GM21360 (cell line): Measurements from ENCODE around the gene QRSL1.
"Not testable (repeated sequence)": the region's sequence is repeated elsewhere in the genome, so short reads cannot be mapped to it uniquely, and the experiment has no call there.

Experiments used
- ATAC-seq: cut with Tn5 transposase; IDR thresholded peaks from one replicate; pipeline ENCODE4 v1.9.1; 2021; ENCODE audit warnings: mild to moderate bottlenecking, moderate library complexity; ENCODE audit not compliant: unreplicated experiment

Gene QRSL1

DNA sequence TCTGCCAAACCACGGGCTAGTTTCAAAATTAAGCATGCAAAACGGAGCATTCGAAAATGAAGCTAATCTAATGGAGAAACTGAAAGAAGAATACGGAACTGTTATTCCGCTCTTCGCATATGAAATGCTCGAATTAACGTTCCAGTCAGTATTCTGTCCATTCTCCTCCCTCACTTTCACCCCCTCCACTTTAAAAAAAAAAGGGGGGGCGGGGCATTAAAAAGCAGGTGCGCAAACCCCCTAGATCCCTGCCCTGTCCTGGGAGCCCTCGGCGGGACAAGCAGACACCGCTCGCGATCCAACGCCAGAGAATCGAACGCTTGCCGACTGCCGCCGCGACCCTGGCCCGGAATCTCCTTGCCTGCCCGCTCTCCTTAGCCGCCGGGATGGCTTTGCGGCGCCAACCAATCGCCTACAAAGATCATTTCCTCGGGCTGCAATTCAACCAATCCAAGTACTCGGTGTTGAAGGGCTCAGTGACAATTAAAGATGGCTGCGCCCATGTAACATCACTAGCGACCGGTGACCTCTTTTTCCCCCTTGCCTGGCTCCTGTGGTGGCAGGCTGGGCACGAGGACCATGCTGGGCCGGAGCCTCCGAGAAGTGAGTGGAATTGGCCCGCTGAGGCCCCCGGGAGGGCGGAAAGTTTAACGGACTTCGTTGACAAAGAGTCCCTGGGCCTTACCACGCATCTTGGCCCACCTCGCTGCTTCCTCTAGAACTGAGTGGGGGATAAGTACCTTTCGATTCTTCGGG is at the start of gene QRSL1, which contains the start of gene RTN4IP1:
QRSL1 (plus strand) TSS at position 476 of the 756 bp plus-strand sequence; CDS start at position 580, 104 bp downstream.
RTN4IP1 (minus strand) TSS at position 396 of the 756 bp plus-strand sequence. CDS start 477 bp downstream, outside the sequence.
- peak; percentile 72 for ATAC-seq

DNA sequence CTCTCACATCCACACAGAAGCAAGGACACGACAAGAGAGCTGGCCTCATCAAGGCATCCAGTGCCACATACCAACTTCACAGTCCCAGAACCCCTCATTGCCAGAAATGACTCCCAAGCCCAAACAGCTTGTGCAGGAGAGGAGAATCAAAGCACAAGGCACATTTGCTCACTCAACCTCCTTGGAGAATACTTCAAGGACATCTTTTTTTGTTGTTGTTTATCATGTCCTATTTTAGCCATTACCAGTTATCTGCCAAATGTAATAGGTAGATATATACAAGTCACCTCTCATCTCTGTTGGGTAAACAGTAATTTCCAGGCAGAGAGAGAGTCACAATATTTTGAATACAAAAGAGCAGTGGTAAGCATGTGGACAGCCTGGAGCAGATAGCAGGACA is 47.9 kb upstream of the QRSL1 start:
- ATAC-seq: no peak

DNA sequence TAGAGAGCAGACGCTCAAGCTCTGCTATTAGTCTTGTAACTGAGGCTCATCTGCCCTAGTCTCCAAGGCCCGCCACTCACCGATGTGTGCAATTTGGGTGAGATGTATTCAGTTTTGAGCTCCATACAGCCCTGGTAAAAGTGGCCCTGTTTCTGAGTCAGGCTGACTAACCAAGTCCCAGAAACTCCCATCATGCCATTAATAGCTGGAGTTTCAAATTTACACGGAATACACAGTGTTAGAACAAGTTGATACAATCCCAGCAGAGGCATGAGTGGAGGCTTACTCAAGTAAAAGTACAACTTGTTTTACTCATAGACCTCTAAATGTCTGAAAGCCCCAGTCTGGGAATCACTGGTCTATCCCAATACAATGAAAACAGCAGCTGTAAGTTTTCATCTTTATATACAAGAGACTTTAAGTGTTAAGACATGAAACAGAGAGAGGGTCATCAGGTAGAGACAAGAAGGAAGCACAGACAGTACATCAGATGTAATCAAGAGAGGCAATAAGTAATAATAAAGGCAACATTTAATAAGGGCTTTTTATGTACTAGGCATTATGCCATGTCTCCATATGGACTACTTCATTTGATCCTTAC is 42.5 kb upstream of the QRSL1 start:
- ATAC-seq: no peak

DNA sequence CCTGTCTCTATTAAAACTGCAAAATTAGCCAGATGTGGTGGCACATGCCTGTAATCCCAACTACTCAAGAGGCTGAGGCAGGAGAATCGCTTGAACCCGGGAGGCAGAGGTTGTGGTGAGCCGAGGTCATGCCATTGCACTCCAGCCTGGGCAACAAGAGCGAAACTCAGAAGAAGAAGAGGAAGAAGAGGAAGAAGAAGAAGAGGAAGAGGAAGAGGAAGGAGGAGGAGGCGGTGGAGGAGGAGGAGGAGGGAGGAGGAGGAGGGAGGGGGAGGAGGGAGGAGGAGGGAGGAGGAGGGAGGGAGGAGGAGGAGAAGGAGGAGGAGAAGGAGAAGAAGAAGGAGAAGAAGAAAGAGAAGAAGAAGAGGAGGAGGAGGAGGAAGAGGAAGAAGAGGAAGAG is 40.4 kb upstream of the QRSL1 start:
- not testable (repeated sequence) for ATAC-seq

GRCh38 chr6:106591111-106591825 is 38.1 kb upstream of the QRSL1 start:
- ATAC-seq: no peak

DNA sequence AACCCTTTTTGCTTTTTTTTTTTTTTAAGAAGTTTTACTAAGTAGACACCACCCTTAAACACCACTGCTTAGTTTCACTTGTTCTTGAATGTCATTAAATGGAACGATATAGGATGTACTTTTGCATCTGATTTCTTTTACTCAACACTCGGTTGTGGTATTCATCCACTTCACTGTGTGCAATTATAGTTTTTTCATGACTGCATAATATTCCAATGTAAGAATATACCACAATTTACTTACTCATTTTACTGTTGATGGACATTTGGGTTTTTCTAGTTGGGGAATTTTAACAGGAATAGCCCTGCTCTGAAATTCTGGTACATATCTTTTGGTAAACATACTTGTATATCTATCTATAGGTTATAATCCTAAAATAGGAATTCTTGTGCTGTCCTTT is 29.9 kb upstream of the QRSL1 start:
- ATAC-seq: no peak

GRCh38 chr6:106600329-106600728 is 29.0 kb upstream of the QRSL1 start:
- no peak for ATAC-seq

GRCh38 chr6:106608080-106608668 is 21.2 kb upstream of the QRSL1 start:
- peak; percentile 62 for ATAC-seq

GRCh38 chr6:106609699-106610098 is 19.7 kb upstream of the QRSL1 start:
- ATAC-seq: no peak

GRCh38 chr6:106611030-106611429 is 18.3 kb upstream of the QRSL1 start:
- ATAC-seq: no peak

GRCh38 chr6:106612671-106613416 is 16.5 kb upstream of the QRSL1 start:
- no peak for ATAC-seq

DNA sequence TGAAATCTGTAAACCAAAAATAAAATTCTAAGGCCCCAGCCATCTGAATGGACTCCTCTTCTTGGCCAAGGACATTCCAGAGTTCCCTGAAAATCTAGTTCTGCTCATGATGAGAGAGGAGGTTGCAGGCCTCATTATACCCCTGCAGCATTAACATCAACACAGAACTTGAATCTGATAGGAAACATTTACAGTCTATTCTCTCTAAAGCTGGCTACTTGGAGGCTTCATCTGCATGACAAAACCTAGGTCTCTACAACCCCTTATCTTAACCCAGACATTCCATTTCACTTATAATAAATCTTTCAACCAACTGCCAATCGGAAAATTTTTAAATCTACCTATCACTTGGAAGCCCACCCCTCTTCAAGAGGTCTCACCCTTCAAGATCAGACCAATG is 15.8 kb upstream of the QRSL1 start:
- ATAC-seq: no peak

- no peak for ATAC-seq
These were observed 15.2 kb upstream of the QRSL1 start for GRCh38 chr6:106614166-106614565.

GRCh38 chr6:106614592-106615257 is 14.7 kb upstream of the QRSL1 start:
- ATAC-seq: no peak

GRCh38 chr6:106617302-106617701 is 12.1 kb upstream of the QRSL1 start:
- no peak for ATAC-seq

DNA sequence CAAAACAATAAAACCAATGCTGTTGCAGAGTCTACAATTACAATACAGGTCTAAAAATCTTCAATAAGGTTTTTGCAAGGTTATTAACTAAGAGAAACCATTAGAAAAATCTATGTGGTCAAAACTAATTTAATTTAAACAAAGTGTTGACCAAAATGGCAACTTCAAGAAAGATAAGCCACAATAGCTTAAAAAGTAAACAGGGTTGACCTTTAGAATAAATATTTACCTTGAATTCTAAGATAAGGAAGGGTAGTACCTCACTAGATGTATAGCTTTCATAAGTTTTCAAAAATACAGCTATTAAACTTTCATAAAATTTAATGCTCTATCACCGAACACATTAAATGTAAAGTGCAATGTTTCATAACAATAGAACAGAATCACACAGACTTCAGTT is 11.5 kb upstream of the QRSL1 start:
- no peak for ATAC-seq

GRCh38 chr6:106618324-106618723 is 11.1 kb upstream of the QRSL1 start:
- no peak for ATAC-seq

GRCh38 chr6:106619223-106619622 is 10.2 kb upstream of the QRSL1 start:
- ATAC-seq: no peak

DNA sequence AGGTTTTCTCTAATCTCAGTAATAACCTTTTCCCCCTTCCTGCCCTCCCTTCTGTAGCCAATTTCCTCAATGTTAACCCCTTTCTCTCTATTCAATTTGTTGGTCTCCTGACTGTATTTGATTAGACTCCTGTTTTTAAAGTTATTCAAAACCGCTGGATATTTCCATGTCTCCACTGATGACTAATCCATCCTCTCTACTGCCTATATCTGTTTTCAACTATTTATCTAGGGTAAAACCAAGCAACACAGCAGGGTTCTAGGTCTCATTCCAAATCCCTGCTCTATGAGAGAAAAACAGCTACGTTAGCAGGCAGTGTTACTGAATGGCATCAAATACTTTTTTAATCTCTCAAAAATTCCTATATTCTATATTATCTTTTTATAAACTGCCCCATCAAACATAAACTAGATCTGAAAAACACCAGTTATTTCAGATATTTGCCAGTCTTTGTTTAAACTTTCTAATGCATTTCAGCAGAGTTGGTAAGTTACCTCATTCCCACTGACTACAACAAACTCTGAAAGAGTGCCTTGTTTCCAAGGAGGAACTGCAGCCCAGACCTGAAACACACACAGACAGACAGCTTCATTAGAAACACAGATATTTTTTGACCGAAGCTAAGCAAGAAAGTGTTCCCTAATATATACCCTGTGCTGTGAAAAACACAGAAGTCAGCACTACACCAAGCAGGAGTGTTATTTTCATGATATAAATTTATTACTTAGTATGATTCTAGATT is 8.3 kb upstream of the QRSL1 start:
- no peak for ATAC-seq
